Natural killer cell (primary cell): ENCODE results near the gene MAB21L4. TPM values are rescaled to one million over a fixed set of nuclear protein-coding genes. Genes with fewer than 3 reads are reported as not detected.
A peak's percentile ranks its signal among the peaks of the same experiment; 100 is the strongest.
"Not testable (repeated sequence)": the region's sequence is repeated elsewhere in the genome, so short reads cannot be mapped to it uniquely, and the experiment has no call there.

Experiments used
- ATAC-seq, 3 donors: fragments of 150-1000 bp in 2 of 3; fragments of 200-7000 bp in 1 of 3; cut with Tn5 transposase; 1 replicate in 1 of 3; 2 replicates in 2 of 3; pipeline ENCODE4 v1.10.0; 2021; ENCODE audit warnings: mild to moderate bottlenecking in 2 of 3, moderate library complexity in 2 of 3
- DNase-seq, 2 donors: peaks; one replicate each; pipeline versions ENCODE4 v3.0.0 to v3.0.0-alpha.2; 2013 to 2021; ENCODE audit warnings: mixed read lengths in 1 of 2
- H3K27ac ChIP-seq: one replicate; pipeline ENCODE4 v1.5.1; 2013; ENCODE audit warnings: mild to moderate bottlenecking, low read length
- H3K27me3 ChIP-seq: one replicate; pipeline ENCODE4 v1.6.1; 2013; ENCODE audit warnings: low read length; ENCODE audit not compliant: control insufficient read depth, insufficient read depth
- H3K36me3 ChIP-seq: one replicate; pipeline ENCODE4 v1.6.1; 2013; ENCODE audit warnings: low read length; ENCODE audit not compliant: control insufficient read depth, insufficient read depth
- H3K4me1 ChIP-seq: one replicate; pipeline ENCODE4 v1.6.1; 2013; ENCODE audit warnings: low read length; ENCODE audit not compliant: control insufficient read depth, insufficient read depth
- H3K4me3 ChIP-seq: one replicate; pipeline ENCODE4 v1.5.1; 2013; ENCODE audit warnings: low read length
- H3K9me3 ChIP-seq: one replicate; pipeline ENCODE4 v1.6.1; 2013; ENCODE audit warnings: low read length; ENCODE audit not compliant: control insufficient read depth, insufficient read depth
- H3K27ac Mint-ChIP-seq, 2 donors: one replicate each; pipeline ENCODE4 v1.8.0; 2022; ENCODE audit warnings: mild to moderate bottlenecking in 2 of 2, mixed read lengths in 2 of 2, moderate library complexity in 1 of 2
- H3K27me3 Mint-ChIP-seq, 2 donors: one replicate each; pipeline ENCODE4 v1.8.0; 2022; ENCODE audit warnings: low read depth in 2 of 2, mixed read lengths in 2 of 2
- H3K36me3 Mint-ChIP-seq: one replicate; pipeline ENCODE4 v1.8.0; 2022; ENCODE audit warnings: mixed read lengths
- H3K4me1 Mint-ChIP-seq, 2 donors: one replicate each; pipeline ENCODE4 v1.8.0; 2022; ENCODE audit warnings: mixed read lengths in 2 of 2
- H3K4me3 Mint-ChIP-seq: one replicate; pipeline ENCODE4 v1.8.0; 2022; ENCODE audit warnings: mild to moderate bottlenecking, moderate library complexity, mixed read lengths
- H3K9me3 Mint-ChIP-seq, 2 donors: one replicate each; pipeline ENCODE4 v1.8.0; 2022; ENCODE audit warnings: mixed read lengths in 2 of 2
- CTCF ChIP-seq: fragments of 200-600 bp; IDR thresholded peaks from one replicate; pipeline ENCODE4 v1.8.0; 2022; ENCODE audit warnings: antibody characterized with exemption
- whole genome bisulfite sequencing: methylation state at CpG from one replicate; pipeline ENCODE4 v1.1.7; 2013; ENCODE audit warnings: missing lambda C conversion rate; ENCODE audit not compliant: insufficient coverage; 5-methylcytosine and 5-hydroxymethylcytosine counted together
- intact Hi-C: fragments of 100-400 bp; cut with micrococcal nuclease; formaldehyde crosslinking; loops from one replicate; pipeline ENCODE4 v1.14.2; 2022
- total RNA-seq, 4 donors: library from RNA; stranded (reverse); fragments of 120-200 nt in 1 of 4; gene quantifications; one replicate each; pipeline versions ENCODE4 v1.2.3 to v1.2.4, GENCODE V29; 2013 to 2022

The MAB21L4 gene
- total RNA-seq, 3 donors from 2014 or later (not counting 1 experiment from before 2014, with no cell fraction given), result not detected

DNA sequence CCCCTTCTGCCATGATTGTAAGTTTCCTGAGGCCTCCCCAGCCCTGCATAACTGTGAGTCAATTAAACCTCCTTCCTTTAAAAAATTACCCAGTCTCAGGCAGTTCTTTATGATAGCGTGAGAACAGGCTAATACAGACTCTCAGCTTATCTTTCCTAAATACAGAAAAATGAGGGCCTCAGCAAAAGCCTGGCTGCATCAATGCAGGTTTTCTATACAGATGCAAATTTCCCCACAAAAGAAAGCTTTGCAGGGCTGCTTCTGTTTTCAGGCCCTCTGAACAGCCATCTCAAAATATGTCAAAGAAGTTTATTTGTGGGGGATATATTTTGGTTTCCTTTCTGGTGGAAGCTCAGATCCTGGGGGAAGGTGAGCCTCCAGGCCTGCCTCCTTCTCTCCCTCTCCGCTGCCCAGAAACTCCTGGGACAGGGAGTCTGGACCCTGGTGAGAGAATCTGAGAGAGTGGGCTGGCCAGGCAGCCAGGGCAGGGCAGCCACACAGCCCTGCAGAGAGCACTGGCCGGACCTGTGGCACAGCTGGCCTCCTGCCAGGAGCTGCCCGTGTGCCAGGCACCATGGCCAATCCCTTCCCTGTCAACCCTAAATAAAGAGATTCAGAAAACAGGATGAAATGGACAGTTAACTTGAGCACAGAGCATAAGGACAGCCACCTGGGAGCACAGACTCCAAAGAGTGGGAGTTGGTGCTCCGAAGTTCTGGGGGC lies 48.9 kb downstream of the MAB21L4 start:
- no peak for DNase-seq
- Mint-ChIP-seq H3K9me3 (no peaks in the 10 kb centered on the region), H3K4me1 (no peaks in the 10 kb centered on the region), H3K36me3 (no peaks in the 10 kb centered on the region), H3K27me3 (peaks cover 0 to 14% of the 10 kb centered on the region in 2 donors), H3K4me3 (no peak overlapping the region), H3K27ac (no peak overlapping the region)
- no peak for TF ChIP-seq CTCF
- no peak overlapping the region for H3K4me3 ChIP-seq
- 90% methylated on average over 4 of the region's 5 CpGs for WGBS
- H3K27me3 ChIP-seq, result no peaks in the 10 kb centered on the region
- no peaks in the 10 kb centered on the region for H3K4me1 ChIP-seq
- no peak overlapping the region for H3K27ac ChIP-seq
- no peaks in the 10 kb centered on the region for H3K9me3 ChIP-seq
- ATAC-seq, result no peak
- intact Hi-C loops, result no loop called here
- no peaks in the 10 kb centered on the region for H3K36me3 ChIP-seq

- H3K4me3 Mint-ChIP-seq, intact Hi-C loops, H3K36me3 Mint-ChIP-seq, H3K27me3 ChIP-seq, H3K9me3 ChIP-seq, ATAC-seq, DNase-seq, H3K4me1 ChIP-seq, H3K36me3 ChIP-seq, H3K9me3 Mint-ChIP-seq, H3K27ac ChIP-seq, H3K4me1 Mint-ChIP-seq, H3K4me3 ChIP-seq, H3K27ac Mint-ChIP-seq: not testable (repeated sequence)
- WGBS, result 94% methylated on average over 2 of the region's 2 CpGs
- H3K27me3 Mint-ChIP-seq, result peaks cover 0 to 14% of the 10 kb centered on the region in 2 donors
These were observed 49.6 kb downstream of the MAB21L4 start for GRCh38 chr2:240846309-240846708.

DNA sequence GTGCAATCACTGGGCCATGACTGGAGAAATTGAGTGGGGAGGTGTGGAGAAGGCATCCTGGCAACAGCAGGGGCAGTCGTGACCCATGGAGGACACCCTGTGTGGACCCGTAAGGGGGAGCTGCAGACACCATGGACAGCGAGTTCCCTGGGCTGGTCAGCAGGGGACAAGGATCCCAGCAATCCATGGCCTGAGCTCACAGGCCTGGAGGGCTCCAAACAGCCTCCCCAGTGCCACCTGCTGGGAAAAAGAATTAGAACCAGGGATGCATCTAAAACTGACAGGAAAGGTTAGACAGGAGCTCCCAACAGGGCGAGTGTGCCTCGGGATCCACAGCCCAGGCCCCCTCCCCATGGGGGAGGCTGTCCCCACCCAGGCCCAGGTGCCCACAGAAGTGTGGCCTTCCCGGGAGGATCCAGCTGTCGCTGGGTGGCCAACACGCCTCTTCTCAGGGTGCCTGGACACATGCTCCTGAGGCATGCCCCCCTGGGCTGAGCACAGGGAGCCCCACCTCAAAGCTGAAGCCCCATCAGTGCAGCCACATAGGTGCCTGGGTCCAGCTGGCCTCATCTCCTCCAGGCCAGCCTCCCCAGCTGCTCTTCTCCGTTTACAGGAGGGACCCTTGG lies 55.4 kb downstream of the MAB21L4 start:
- Histone ChIP-seq H3K27ac (no peak overlapping the region), H3K9me3 (no peaks in the 10 kb centered on the region), H3K4me1 (no peaks in the 10 kb centered on the region), H3K4me3 (no peak overlapping the region), H3K27me3 (no peaks in the 10 kb centered on the region), H3K36me3 (no peaks in the 10 kb centered on the region)
- DNase-seq, result peak in 1 of 2 donors; percentile 50
- Mint-ChIP-seq H3K4me1 (no peaks in the 10 kb centered on the region), H3K27ac (no peak overlapping the region), H3K9me3 (no peaks in the 10 kb centered on the region), H3K27me3 (peaks cover 0 to 11% of the 10 kb centered on the region in 2 donors), H3K4me3 (no peak overlapping the region), H3K36me3 (no peaks in the 10 kb centered on the region)
- intact Hi-C loops, result loop anchor here (2.0 kb wide), 1 partner anchor 326 kb away; no protein-coding TSS in a partner anchor
- WGBS, result 53% methylated on average over 9 of the region's 9 CpGs
- no peak for TF ChIP-seq CTCF
- ATAC-seq, result peak in 1 of 3 donors; percentile 6
